ENCODE results near the gene TCL1A. TPM values are rescaled to one million over a fixed set of nuclear protein-coding genes. Genes with fewer than 3 reads are reported as not detected.

Gene TCL1A
- total RNA-seq, 1 donor from 2014 or later = not detected

DNA sequence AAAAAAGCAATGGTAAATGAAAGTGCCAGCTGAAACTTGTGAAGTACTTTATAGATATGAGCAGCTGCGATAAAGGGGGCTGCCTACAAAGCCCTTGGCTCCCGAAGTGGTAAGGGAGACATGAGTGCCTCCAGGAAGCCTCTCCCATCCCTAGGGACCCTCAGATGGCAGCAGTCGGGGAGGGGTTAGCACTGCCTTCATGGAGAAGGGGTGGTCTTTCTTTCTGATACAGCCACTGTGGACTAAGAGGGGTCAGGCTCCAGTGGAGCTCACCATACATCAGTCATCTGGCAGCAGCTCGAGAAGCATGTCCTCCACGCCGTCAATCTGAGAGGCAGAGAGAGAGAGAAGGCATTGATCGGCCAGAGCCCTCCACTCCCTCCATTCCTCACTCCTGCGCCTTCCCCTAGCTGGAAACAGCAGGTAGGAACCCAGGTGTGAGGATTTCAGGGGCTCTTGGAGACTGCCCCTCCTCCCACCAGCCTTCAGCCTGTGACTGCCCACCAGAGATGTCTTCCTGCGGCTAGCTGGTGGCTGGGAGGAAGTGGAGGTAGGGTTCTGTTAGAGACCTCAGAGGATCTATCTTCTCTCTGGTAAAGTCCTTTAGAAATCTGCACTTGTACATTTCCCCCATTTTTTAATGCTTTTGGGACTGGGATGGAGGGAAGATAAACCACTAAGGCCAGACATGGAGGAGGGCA, 2.3 kb downstream of the TCL1A start:
- intact Hi-C loops (cut with micrococcal nuclease) = no loop called here
- DNase-seq (no peak), ATAC-seq (no peak)

DNA sequence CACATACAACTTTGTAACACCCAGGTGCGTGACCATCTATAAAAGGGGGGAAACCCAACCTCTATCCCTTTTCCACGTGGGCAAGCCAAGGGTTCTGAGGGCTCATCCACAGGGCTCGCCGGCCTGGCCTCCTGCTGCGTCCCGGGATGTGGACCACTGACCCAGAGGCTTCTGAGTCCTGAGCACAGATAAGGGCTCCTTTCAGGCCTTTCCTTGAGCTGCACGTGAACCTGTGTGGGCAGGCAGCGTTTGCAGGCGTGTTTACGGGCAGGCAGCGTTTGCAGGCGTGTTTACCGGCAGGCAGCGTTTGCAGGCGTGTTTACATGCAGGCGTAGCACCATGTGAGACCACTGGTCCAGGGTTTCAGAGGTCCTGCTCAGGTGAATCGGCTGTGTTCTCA, 3.8 kb downstream of the TCL1A start:
- DNase-seq (no peak), ATAC-seq (no peak)
- intact Hi-C loops (cut with micrococcal nuclease) = no loop called here

DNA sequence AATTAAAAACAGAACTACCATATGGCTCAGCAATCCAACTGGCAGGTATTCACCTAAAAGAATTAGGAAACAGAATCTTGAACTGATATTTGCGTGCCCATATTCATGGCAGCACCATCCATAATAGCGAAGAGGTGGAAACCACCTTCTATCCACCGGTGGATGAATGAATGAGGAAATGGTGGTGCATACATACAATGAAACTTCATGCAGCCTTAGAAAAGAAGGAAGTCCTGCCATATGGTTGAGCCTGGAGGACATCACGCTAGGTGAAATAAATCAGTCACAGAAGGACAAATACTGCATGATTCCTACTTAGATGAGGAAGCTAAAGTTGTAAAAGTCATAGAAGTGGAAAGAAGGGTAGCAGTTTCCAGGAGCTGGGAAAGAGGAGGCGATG, 6.6 kb downstream of the TCL1A start:
- ATAC-seq (no peak), DNase-seq (no peak)
- intact Hi-C loops (cut with micrococcal nuclease) = no loop called here

DNA sequence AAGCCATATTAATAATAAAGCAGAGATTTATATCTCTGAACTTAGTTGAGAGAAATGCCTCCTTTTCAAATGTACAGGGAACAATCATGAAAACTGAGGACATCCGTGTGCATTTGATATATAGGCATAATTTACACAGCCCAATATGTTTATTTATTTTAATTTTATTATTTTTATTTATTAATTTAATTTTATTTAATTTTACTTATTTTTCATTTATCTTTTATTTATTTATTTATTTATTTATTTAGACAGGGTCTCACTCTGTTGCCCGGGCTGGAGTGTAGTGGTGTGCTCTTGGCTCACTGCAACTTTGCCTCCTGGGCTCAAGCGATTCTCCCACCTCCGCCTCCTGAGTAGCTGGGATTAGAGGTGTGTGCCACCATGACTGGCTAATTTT, 8.4 kb downstream of the TCL1A start:
- no peak for DNase-seq
- intact Hi-C loops (cut with micrococcal nuclease) = no loop called here
- ATAC-seq = no peak

DNA sequence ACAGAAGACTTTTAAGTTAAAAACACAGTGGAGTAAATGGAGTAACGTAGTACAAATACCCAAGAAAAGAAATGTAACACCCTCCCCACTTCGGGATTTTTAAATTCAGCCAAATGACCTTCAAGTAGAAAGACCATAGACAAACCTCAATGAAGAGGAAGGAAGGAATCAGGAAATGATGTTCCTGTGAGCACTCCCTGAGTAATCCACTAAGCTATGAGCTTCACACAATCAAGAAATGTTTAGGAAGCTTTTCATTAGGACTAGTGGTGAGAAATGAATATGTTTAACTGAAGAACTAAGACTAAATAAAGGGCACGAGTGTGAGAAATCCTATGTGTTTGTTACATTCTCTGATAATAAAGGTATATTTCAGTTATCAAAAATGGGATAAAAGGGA, 10.1 kb downstream of the TCL1A start:
- ATAC-seq (no peak), DNase-seq (no peak)
- intact Hi-C loops (cut with micrococcal nuclease) = no loop called here

DNA sequence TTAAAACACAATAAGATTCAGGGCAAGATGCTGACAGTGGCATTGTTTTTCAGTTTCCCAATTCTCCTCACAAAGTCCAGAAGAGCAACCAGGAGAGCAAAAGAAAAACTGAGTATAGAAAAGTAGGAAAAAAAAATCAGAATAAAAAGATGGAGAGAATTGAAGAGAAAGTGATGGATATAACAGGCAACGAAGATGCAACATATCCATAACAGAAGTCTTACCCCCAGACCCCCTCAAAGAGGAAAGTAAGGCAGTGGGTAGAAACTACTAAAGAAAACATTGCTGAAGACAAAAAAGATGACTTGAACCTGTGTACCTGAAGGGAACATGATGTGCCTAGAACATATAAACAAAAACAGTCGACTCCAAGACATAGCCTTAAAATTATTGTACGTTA, 10.6 kb downstream of the TCL1A start:
- DNase-seq (no peak), ATAC-seq (no peak)
- intact Hi-C loops (cut with micrococcal nuclease) = no loop called here

DNA sequence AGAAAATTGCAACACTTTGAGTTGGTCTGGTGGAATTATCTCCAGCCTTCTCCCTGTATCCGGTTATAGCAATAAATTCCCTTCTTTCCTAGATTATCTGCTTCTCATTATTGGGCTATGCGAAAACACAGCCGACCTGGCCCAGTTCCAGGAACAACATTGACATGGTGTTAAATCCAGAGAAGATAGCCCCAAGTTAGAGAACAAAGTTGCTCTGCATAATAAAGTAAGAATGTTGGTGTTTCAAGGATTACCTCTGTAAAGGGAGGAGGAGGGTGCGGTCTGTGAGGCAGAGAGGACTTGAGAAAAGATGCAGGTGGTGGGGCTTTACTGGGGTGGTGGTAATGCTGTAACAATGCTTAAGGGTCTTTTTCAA, 12.1 kb downstream of the TCL1A start:
- ATAC-seq = no peak
- intact Hi-C loops (cut with micrococcal nuclease) = no loop called here
- DNase-seq = no peak

DNA sequence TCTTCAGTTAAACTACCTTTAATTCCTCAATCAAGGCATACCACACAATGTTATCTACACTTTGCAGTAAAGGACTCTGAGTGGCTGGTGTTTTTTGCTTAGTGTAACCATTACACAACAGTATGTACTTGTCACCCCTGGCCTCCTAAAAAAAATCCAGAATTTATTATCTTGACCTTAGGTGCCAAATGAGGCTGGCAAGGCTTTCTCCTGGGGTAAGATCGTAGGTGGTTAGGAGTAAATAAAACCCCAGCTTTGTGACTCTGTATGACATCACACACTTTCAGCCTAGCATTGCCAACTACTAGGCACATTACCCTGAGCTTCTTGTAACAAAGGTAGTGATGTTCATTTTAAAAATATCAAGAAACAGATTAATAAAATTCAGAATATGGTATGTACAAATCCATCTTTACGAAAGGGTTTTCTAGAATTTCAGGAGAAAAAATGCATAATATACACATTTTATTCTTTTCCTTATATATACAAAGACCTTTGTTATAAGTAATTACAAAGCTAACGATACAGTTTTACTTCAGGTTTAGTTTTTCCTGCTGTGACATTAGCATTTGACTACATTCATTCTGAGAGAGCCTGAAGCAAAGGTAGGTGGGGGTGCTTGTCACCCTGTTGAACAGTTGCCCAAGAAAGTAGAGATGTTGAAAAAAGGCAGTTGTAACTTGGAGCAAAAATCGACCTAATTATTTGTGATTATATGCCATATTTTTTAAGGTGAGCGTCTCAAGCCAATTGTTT, 13.5 kb downstream of the TCL1A start:
- ATAC-seq = no peak
- no peak for DNase-seq
- intact Hi-C loops (cut with micrococcal nuclease) = no loop called here

DNA sequence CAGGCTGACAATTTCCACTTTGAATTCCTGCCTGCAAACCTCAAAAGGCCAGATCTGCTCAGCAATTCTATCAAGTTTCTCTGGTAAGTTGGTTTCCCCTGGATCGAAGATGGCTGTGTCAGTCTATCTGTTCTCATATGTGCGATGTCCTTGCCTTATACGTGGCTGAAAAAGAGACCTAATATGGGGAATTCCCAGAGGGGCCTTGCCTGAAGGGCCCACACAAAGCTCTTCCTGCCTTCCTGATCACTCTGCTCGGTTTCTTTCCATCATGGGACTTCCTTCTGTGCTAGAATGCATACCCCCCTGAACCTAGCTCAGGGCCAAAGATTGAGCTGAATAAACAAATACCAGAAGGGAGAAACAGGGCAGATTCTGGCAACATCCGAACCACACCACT, 14.5 kb downstream of the TCL1A start:
- intact Hi-C loops (cut with micrococcal nuclease) = no loop called here
- DNase-seq (no peak), ATAC-seq (no peak)

DNA sequence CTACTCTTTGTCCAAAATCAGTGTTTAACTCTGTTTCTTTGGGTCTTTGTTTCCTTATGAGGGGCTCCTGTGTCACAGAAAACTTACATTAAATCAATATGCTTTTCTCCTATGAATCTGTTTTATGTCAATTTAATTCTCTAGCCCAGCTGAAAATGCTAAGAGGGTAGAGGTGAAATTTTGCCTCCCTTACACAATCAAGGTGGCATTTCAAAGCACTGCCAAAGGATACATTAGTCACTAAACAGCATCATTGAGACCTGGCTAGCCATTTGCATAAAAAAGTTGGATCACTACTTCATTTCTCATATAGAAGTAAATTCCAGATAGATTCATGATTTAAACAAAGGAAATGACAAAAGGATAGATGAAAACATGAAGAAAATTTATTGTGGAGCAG, 15.6 kb downstream of the TCL1A start:
- intact Hi-C loops (cut with micrococcal nuclease) = no loop called here
- ATAC-seq (no peak), DNase-seq (no peak)

DNA sequence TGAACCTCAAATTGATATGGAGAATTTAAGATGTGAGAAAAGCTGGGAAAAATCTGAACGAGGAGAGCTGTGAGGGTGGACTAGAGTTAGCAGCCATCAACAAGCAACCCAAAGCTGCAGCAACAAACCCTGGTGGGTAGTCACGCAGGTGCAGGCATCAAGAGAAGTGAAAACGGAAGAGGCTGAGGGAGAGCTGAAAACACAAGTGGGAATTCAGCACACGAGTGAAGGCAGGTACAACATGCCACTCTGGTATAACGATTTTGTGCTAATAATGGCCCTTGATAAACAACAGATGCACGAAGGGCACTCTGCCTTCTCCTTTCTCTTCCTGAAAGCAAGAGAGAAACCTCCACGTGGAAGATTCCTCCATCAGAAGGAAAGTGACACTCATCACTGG, 16.2 kb downstream of the TCL1A start:
- no peak for DNase-seq
- intact Hi-C loops (cut with micrococcal nuclease) = no loop called here
- ATAC-seq = no peak

DNA sequence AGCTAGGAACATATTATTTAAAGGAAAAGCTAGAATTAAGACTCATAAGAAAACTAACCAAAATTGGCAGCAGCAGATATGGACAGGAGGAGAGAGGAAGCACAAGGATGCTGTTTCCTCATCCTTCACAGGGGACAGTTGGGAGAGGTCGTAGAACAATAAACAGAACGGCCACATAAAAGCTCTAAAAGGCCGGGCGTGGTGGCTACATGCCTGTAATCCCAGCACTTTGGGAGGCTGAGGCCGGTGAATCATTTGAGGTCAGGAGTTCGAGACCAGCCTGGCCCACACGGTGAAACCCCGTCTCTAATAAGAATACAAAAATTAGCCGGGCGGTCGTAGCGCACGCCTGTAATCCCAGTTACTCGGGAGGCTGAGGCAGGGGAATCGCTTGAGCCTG, 17.2 kb downstream of the TCL1A start:
- DNase-seq = no peak
- intact Hi-C loops (cut with micrococcal nuclease) = no loop called here
- no peak for ATAC-seq

DNA sequence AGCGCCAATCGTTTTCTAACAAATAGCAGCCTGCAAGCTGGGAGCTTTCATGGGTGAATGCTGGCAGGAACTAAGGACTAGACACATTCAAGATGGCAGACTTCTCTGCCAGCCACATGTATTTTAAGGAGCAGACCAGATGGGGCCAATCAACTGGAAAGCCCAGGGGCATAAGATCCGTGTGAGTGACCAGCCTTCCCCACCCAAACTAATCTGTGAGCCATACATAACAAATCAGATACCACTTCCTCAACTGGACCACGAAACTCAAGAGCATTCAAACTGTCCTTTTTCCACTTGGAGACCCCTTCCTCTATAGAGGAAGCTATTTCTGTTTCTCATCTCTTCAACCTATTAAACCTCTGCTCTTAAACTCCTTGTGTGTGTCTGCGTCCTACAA, 18.0 kb downstream of the TCL1A start:
- DNase-seq = no peak
- no peak for ATAC-seq
- intact Hi-C loops (cut with micrococcal nuclease) = no loop called here

DNA sequence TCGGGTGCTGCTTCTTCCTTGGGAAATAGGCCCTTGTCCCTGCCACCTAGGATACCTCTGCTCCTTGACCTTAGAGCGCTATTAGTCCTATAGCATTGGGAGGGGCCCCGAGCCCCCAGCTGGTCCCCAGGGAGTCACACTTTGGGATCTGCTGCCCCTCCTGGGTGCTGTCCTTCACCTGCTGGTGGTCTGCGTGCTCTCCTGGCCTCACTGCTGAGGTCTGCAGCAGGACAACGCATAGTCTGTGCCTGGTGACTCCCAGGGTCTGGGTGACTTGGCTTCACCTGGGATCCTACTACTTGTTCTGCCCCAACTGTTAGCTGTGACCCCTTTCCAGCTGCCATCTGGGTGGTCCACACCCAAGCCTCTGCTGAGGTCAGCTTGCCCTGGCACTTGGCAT, 18.9 kb downstream of the TCL1A start:
- DNase-seq = no peak
- ATAC-seq = no peak
- intact Hi-C loops (cut with micrococcal nuclease) = no loop called here

DNA sequence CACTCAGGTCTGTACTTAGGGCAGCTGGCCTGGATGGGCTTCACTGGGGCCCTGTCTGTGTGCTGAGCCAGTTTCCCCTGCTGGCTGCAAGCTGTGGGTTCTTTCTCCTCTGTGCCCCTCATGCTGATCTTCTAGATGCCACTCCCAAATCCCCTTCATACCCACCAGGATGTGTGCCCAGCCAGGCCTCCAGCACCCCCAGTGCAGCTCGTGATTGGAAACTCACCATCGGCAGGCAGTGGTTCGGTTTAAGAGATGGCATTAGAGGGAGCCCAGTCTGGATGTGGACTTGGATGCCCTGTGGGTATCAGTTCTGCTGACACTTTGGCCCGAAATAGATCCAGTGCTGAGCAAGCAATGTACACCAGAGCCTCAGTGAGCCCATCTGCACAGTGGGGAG, 21.8 kb downstream of the TCL1A start:
- intact Hi-C loops (cut with micrococcal nuclease) = no loop called here
- ATAC-seq (no peak), DNase-seq (no peak)

DNA sequence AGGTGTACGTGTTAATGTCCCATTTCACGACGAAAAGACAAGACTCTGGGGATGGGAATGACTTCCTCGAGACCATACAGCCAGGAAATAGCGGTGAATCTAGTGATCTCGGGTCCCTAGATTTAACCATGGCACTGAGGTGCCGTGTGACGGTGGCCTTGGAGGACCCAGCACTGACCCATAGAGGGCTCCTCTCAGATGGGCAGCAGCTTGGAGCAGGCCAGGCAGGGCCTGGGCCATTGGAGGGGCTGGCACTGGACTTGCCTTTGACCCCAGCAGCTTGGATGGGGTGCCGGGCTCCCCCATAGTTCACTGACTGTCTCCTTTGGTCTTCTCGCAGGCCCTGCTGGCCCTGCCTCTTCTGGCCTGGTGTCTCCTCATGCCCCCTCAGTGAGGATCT, 22.3 kb downstream of the TCL1A start:
- DNase-seq (no peak), ATAC-seq (no peak)
- intact Hi-C loops (cut with micrococcal nuclease) = no loop called here

DNA sequence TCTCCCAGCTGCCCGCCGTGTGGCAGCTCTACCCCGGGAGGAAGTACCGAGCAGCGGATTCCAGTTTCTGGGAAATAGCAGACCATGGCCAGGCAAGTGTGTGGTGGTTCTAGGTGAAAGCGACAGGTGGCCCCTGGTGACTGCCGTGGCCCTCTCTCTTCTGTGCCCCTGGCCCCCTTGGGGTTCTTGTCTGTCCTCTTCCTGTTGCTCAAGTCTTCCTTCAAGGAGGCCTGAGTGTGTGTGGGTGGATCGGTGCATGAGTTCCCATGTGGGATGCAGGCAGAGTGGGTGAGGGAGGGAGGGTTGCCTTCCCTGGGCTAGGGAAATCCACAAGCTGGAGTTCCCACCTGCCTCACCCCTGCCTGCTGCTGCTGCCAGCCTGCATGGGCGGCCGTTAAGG, 23.1 kb downstream of the TCL1A start:
- ATAC-seq (no peak), DNase-seq (no peak)
- intact Hi-C loops (cut with micrococcal nuclease) = no loop called here

DNA sequence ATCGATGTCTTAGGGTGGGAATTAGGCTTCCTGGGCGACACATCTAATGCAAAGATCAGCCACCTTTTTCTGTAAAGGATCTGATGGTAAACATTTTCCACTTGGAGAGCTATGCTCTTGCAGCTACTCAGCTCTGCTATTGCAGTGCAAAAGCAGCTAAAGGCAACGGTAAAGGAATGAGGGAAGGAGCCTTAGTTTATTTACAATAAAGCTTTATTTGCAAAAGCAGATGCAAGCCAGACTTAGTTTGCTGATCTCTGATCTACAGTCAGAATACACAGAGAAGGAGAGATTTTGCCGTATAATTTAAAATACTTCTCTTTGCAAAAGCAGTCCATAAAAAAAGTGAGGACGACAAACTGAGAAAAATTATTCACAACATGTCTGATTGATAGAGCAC, 24.5 kb downstream of the TCL1A start:
- ATAC-seq (no peak), DNase-seq (no peak)
- intact Hi-C loops (cut with micrococcal nuclease) = no loop called here

DNA sequence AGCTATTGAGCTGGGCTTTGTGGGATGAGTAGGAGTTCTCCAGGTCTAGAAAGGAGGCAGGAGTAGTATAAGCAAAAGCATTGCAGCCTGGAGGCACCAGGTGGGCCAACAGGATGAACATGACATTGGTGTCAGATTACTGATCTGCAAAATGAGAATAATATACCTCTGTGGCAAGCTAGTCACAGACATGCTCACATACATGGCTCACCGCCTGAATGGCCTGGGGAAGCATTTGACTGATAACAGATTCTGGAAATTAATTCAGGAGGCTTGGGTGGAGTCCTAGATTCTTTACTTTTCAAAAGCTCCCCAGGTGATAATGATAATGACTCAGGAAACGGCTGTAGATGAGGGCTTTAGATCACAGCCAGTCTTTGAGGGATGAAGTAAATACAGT, 27.0 kb downstream of the TCL1A start:
- ATAC-seq = no peak
- intact Hi-C loops (cut with micrococcal nuclease) = no loop called here
- DNase-seq = no peak

DNA sequence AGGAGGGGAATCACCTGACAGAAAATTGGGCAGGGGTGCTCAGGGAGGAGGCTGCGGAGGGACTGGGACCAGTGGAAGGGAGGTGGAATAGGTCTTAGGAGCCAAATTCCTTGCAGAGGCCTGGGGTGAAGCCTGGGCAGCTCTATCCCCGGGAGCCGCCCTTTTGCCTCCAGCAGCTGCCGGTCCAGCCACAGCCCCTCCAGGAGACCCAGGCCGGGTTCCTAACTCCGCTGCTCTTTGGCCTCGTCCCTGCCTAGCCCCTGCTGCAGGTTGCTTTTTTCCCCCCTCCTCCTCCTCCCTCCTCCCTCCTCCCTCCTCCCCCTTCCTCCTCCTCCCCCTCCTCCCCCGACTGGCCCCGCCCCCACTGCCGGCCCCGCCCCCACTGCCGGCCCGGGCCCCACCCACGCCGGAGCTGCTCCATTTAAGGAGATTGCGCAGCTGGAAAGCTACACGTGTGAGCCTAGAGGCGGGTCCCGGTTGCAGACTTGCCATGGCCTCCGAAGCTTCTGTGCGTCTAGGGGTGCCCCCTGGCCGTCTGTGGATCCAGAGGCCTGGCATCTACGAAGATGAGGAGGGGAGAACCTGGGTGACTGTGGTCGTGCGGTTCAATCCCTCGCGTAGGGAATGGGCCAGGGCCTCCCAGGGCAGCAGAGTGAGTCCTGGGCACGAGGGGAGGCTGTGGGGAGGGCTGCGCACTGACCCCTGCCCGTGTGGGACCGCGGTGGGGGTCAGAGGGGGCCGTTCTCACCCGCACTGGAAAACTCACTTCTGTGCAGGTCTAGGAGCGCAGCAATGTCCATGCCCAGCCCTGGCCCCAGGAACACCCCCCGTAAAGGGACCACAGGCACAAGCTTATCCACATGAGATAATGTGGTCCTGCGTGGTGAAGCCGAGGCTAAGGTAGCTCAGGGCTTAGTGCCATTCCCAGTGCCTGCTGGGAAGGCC, 27.7 kb downstream of the TCL1A start, which contains the start of gene TCL1B:
TSS of gene TCL1B (plus strand) at position 449 of the 945 bp plus-strand sequence. CDS start at position 491, 42 bp downstream.
- intact Hi-C loops (cut with micrococcal nuclease) = no loop called here
- ATAC-seq = no peak
- no peak for DNase-seq
